Gastroesophageal sphincter (tissue), 3 donors: ENCODE data around the gene TCF12.

Experiments used
- POLR2A ChIP-seq, 2 donors: fragments of 450-650 bp; IDR thresholded peaks; one replicate each; pipeline ENCODE4 v1.6.1; 2017; ENCODE audit warnings: antibody characterized with exemption in 2 of 2, mild to moderate bottlenecking in 2 of 2, moderate library complexity in 1 of 2
- POLR2AphosphoS5 ChIP-seq: sonication (generic); formaldehyde crosslinking; IDR thresholded peaks from one replicate; pipeline ENCODE4 v1.6.1; 2017; ENCODE audit warnings: antibody characterized with exemption
- TF ChIP-seq, protein P1 (sequence below), 4 experiments: fragments of 200-600 bp in 2 of 4; fragments of 450-650 bp in 2 of 4; sonication (generic) in 1 of 4; IDR thresholded peaks; one replicate each; pipeline ENCODE4 v1.5.1; 2017 to 2019; ENCODE audit warnings: antibody characterized with exemption in 4 of 4, mild to moderate bottlenecking in 2 of 4, moderate library complexity in 2 of 4

DNA sequence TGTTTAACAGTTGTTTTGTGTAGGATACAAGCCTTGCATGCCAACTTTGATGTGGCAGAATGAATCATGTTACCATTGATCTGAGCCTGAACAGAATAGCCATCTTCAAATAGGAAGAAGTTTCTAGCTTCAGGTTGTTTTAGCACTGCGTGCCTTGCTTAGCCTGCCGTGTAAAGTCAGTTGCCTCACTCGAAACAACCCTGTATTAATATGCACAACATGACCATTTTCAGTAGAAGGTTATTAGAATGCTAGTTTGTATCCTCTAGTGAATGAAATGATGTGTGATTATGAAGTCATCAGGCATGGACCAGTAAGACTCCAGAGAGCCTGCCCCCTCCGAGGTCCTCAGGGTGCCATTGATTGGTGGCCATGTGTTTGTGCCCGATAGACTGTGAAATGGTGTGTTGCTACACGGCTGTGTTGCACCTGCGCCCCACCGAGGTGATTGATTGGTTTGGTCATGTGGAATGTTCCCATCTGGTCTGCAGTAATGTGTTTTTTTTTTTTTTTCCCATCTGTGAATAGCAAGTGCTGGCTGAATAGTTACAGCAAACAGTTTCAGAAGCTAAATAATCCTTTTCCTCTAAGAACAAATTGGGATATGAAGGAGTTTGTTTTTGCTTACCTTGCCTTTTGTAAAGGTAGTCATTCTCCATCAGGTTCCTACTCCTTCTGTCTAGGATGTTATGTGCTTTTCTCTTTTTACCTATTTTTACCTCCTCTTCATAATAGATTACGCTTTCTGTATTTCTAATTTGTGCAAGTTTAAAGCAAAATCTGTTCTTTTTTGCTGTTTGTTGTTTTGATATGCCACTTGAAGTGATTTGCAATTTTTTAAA lies 214.9 kb downstream of the TCF12 start:
- TF ChIP-seq POLR2AphosphoS5, result no peak
- TF ChIP-seq, protein P1, sequence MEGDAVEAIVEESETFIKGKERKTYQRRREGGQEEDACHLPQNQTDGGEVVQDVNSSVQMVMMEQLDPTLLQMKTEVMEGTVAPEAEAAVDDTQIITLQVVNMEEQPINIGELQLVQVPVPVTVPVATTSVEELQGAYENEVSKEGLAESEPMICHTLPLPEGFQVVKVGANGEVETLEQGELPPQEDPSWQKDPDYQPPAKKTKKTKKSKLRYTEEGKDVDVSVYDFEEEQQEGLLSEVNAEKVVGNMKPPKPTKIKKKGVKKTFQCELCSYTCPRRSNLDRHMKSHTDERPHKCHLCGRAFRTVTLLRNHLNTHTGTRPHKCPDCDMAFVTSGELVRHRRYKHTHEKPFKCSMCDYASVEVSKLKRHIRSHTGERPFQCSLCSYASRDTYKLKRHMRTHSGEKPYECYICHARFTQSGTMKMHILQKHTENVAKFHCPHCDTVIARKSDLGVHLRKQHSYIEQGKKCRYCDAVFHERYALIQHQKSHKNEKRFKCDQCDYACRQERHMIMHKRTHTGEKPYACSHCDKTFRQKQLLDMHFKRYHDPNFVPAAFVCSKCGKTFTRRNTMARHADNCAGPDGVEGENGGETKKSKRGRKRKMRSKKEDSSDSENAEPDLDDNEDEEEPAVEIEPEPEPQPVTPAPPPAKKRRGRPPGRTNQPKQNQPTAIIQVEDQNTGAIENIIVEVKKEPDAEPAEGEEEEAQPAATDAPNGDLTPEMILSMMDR (IDR thresholded peaks at IDR 0.05), result no peak
- TF ChIP-seq POLR2A (IDR thresholded peaks at IDR 0.05), result no peak
